NCI-H1436 treated with DMSO at 0.1 percent for 48 hours (cell line): ENCODE data around the gene CD300LG.
"Not testable (repeated sequence)": the region's sequence is repeated elsewhere in the genome, so short reads cannot be mapped to it uniquely, and the experiment has no call there.

Experiments used
- DNase-seq: peaks from one replicate; lab custom pipeline; 2025; lab: John Stamatoyannopoulos, UW

CD300LG gene, protein sequence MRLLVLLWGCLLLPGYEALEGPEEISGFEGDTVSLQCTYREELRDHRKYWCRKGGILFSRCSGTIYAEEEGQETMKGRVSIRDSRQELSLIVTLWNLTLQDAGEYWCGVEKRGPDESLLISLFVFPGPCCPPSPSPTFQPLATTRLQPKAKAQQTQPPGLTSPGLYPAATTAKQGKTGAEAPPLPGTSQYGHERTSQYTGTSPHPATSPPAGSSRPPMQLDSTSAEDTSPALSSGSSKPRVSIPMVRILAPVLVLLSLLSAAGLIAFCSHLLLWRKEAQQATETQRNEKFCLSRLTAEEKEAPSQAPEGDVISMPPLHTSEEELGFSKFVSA

DNA sequence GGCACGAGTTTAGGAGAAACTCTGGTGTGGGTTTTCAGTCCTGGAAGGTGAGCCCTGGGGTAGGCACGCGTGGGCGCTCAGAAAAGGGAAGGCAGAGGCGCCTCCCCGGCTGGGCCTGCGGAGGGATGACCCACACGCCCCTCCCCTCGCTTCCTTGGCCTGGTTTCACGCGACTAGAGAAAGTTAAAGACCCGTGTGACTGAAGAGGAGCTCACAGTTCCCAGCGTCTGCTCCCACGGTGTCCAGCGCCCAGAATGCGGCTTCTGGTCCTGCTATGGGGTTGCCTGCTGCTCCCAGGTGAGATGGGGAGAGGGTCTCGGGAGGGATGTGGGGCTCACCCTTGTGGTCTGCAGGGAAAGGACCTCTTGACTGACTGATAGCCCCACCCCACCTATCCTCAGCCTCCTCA, at the start of gene CD300LG:
CD300LG (plus strand) TSS at position 214 of the 409 bp plus-strand sequence; CDS start at position 255, 41 bp downstream.
- DNase-seq = no peak

DNA sequence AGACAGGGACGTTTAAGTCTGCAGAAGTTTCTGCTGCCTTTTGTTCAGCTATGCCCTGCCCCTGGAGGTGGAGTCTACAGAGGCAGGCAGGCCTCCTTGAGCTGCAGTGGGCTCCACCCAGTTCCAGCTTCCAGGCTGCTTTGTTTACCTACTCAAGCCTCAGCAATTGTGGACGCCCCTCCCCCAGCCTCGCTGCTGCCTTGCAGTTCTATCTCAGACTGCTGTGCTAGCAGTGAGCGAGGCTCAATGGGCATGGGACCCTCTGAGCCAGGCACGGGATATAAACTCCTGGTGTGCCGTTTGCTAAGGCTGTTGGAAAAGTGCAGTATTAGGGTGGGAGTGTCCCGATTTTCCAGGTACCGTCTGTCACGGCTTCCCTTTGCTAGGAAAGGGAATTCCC, 49.0 kb upstream of the CD300LG start:
- DNase-seq = not testable (repeated sequence)

DNA sequence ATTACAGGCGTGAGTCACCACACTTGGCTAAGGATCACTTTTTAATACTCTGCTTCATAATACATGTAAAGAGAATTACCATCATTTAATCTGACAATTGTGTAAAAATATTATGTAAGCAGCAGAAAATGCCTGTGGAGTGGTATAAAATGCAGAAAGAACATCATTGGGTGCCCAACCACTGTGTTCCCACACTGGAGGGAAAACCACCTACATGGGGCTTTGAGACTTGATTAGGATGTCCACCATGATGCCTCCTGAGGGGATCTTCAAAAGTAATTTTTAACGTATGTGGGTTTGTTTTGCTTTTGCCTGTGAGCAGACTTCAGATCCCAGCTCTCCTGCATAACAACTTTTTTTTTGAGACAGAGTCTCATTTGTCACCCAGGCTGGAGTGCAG, 47.9 kb upstream of the CD300LG start:
- no peak for DNase-seq

DNA sequence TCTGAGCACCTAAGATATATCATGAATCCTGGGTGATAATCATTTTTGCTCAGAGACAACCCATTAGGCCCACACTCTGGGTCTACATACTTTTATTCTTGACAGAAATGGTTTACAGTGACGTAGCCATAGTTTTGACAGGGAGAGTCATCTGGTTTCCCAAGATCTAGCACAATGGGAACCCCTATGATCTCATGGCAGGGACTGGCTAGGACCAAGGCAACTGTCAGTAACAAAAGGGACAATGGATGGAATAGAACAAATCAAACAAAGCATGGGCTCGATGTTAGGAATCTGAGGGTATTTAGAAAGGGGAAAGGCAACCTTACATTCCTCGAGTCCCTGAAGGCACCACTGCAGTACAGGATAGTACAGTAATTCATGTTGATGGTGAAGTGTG, 46.2 kb upstream of the CD300LG start:
- no peak for DNase-seq

DNA sequence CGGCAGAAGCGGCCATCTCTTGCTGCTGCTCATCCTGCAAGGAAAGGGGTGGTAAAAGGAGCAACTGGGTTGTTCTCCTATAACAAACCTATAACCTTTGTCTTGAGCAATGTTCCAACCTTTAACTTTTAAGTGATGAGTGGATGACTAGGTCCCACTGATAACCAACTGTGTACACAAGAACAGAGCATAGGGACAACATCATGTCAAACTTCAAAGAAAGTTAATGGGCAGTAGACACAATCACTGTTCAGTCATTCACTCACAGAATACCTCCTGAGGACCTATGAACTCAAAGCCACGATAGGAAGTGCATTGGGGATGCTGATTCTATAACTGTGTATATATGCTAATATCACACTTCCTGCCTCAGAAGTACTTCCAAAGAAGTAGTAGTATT, 45.1 kb upstream of the CD300LG start:
- DNase-seq = no peak

DNA sequence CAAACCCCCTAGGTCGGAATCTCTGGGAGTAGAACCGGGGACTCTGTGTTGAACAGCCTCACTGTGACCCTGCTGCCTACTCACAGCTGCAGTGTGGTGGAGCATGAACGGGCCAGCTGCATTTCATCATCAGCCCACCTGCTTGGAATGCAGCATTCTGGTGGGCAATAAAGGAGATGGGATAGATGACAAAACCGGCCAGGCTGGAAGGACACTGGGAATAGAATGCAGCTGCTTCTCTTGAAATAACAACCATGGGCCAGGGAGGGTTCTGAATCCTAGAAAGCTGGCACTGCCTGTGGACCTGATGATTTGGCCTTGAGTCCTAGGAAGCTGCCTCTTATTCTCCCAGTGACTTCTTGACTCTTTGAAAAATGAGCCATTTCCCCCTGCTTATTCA, 43.2 kb upstream of the CD300LG start:
- DNase-seq = no peak

DNA sequence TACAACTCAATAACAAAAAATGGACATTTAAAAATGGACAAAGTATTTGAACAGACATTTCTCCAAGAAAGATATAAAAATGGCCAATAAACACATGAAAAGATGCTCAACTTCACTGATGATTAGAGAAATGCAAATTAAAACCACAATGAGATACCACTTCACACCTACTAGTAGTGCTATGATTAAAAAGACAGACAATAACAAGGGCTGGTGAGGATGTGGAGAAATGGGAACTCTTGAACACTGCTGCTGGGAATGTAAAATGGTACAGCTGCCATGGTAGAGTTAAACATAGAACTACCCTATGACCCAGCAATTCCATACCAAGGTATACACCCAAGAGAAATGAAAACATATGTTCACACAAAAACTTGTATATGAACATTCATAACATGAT, 41.9 kb upstream of the CD300LG start:
- DNase-seq = no peak

DNA sequence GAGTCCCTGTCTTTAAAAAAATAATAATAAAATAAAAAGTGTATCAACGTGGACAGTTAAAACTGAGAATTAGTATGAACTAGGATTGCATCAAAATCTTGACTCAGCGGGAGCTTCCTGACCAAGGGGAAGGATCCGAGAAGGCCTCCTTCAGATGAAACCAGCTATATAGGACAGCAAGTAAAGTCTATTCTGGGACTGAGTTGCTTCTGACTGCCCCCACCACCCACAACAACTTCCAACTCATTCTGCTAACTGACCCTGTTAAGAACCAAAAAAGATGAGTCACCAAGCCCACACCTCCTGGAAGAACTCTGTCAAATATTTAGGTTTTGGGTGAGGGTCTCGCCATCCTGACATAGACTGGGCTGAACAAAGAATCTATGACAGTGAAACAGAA, 38.9 kb upstream of the CD300LG start:
- DNase-seq = no peak

DNA sequence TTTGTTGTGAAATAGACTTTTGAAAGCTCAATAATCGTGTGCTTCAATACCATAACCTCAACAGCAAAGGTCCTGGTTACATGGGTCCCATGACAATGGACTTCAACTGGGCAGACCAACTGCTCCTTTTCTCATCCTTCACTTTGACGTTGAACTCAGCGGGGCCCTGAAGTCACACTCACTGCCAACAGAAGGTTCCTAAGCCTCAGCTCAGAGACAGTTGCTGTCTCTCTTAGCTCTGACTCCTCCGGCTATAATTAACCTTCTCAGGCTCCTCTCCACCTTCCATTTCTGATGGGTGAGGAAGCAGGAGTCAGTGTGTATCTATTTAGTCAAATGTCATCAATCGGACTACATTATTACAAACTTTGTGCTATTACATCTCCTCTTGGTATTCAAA, 37.9 kb upstream of the CD300LG start:
- DNase-seq = no peak

DNA sequence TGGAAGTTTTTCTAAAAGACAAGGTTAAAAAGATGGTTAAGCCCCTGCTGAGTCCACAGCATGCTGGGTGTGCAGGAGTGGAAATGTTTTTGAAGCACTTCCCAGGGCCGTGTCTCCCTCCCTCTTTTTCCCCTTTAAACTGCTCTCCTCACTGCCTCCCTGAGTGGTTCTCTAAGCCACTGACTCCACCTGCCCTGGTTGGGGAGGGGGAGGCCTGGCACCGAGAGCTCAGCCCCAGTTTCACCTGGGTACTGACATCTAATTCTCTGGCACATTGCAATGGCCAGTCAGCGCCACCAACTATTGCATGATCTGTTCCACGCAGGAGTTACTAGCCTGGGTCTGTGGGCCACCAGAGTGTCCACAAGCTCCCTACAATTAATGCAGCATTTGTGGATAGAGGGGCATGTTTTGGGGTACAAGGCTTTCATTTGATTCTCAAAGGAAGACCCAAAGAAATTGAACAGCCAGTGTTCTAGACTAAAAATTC, 36.7 kb upstream of the CD300LG start:
- no peak for DNase-seq

DNA sequence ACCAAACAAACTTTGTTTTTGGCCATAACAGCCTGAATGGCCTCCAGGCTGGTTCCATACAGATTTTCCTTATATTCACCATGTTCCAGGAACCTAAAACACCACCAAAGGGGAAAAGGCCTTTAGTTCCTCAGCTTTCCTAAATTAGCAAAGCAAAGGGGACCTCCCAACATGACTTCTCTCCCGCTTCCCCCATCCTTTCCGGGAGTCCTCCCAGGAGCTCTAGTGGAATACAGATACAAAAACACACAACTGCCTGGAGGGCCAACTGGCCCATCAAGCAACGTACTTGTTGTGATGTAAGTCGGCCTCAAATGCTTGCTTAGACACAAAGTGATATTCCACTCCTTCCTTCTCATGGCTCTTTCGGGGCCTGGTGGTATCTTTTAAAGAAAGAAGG, 36.2 kb upstream of the CD300LG start:
- no peak for DNase-seq

DNA sequence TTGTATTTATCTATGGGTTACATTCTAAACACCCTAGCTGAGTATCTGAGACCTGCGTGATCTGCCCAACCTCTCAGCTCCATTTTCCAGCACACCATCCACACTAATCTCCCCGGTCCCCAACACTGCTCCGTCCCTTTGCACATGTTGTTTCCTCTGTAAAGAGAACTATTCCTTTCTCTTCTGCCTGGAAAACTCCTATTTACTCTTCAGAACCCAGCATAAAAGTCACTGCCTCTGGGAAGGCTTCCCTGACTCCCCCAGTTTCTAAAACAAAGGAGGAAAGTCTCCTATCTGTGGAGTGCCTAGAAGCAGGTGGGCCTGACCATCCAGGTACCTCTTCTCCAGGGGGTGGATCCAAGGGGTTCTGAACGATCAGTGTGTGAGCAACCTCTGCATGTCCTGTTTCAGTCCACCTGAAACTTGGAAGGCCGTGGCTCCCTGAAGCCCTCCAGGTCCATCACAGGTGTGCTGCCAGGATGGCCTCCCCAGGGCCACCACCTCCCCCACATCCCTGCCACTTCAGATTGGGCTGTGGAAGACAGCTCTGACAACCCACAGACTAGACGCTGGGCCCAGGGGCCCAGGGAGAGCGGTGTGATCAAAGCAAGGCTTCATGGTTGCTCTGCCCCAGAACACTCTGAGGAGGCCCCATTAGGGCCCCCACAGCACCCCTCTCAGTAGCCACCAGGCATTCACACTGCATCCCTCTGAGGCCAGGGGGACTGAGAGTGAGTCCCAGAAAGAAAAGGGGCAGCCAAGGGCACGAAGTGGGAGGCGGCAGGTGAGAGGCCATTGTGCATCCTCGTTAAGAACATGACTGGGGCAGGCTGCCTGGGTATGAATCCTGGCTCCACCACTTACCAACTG, 34.3 kb upstream of the CD300LG start:
- DNase-seq = no peak

DNA sequence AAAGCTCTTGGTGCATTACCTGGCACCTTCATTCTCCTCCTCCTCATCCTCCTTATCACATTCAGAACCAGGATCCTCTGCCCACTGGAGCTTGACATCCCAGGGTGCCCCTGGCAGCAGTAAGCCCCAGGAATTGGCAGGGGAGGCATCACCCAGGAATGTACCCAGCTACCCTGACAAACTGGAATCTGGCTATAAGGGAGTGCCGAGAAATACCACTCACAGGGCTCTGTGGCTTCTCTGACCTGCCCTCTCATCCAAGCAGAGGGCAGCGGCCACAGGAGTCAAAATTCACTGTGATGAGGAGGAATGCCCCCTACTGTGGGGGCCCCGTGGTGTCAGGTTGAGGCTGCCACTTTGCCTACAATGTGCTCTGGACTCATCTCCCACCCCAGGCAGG, 33.6 kb upstream of the CD300LG start:
- no peak for DNase-seq

DNA sequence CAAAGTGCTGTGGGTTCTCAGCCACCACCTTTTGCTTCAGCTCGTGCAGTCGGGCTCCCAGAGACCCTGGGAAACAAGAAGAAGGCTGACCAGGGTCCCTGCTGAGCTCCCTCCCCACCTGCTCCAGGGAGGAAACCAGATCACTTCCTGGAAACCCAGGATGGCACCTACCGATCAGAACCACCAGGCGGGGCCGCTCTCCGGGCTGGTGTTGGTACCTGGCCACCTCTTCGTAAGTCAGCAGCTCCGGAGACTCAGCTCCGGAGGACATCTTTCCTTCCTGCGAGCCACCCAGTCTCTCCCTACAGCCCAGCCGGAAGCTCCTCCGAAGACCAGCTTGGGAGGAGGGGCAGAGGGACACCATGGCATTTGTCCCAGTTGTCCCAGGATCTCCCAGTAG, 33.0 kb upstream of the CD300LG start:
- DNase-seq = no peak

DNA sequence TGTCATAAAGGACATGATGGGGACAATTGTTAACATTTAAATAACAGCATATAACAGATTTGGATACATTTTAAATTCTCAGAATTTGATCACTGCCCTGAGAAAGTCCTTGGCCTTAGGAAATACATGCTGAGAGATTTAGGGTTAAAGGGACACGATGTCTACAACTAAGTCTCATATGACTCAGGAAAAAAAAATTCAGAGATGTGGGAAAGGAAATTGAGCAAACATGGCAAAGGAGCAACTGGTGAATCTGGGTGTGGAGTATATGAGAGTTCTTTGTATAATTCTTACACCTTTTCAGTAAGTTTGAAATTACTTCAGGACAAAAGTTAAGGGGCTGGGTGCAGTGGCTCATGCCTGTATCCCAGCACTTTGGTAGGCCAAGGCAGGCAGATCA, 32.3 kb upstream of the CD300LG start:
- no peak for DNase-seq

DNA sequence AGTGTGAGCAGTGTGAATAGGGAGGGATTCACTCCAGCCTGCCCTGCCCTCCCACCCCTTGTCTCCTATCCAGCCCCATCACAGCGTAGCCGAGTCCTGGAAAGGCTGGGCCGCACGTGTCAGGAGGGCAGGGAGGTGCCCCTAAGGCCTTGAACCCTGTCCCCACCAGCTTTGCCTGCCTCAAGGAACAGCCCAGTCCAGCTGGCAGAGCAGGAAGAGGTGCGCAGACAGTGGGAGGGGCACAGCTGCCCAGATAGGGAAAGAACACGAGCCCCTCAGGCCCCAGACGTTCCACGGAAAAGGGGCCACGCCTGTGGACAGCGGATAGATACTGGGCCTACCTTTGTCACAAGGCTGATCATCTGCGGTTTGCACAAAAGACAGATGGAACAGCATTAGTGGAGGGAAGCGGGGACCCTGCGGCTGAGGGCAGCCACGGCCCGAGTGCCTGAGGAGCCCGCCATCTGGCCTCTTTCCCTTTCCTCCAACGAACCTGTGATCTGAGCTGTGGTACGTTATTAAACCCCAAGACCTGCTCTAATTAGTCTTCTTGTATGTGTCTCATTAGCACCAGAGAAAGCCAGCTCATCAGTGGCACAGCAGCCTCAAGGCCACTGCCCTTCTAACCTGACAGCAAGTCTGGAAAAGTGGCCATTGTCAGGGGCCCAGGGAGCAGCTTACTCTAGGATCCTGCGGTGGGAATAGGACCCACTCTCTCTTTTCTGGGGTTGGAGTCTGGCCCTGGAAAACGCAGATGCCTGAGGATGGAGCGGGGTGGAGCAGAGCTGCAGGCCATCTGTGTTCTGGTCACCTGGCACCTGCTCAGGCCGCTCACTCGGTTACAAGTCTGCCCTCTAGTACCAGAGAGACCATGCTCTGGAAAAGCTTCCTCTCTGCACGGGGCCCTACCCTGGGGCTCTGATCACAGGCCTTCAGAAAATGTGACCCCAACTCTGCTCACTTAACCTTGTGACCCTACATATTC, 30.3 kb upstream of the CD300LG start:
- DNase-seq = no peak

DNA sequence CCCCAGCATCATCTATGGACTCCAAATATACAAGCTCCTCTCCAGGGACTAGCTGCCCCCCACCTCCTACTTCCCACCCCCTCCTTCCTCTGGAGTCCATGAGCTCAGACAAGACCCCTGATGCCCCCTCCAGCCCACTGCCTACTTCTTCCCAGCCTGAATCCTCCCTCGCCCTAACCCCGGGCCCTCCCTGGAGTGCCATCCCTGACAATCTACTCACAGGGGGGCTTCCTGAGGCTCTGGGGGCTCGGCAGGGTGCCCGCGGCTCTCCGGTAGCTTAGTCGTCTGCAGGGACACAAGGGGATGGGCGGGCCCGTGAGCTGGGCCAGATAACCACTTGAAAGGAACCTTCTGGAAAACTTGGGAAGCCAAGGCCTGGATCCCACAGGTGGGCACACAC, 29.1 kb upstream of the CD300LG start:
- no peak for DNase-seq

DNA sequence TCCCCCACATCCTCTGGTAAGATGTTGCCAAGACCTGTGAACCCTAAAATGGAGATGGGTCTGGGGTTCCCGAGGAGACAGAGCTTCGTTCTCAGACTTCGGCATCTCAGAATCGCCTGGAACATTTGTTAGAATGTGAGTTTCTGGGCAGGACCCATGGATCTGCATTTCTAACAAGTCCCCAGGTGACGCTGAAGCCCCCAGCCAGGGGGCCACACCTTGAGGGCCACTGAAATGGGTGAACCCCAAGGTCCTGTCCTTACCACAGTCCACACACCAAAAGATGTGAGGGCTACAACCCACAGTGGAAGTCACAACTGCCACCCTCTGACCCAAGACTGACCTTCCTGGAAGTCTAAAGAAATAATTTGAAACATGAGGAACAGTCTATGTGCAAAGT, 28.0 kb upstream of the CD300LG start:
- no peak for DNase-seq

DNA sequence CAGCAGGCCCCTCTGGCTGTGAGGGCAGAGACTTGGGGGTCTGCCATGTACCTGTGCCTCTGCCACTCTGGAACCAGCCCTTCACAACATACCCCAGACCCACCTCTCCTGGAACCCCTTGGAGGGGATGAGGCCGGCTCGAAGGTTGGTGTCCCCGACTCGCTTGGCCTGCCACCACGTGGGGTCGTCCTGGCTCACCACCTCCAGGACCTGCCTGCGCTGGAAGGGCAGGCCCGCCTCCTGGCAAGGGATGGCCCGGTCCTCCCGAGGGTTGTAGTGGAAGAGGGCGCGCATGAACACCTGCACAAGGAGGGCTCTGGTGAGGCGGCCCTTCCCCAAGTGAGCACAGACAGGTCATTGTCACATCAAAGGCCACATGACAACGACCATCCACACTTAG, 26.2 kb upstream of the CD300LG start:
- no peak for DNase-seq

DNA sequence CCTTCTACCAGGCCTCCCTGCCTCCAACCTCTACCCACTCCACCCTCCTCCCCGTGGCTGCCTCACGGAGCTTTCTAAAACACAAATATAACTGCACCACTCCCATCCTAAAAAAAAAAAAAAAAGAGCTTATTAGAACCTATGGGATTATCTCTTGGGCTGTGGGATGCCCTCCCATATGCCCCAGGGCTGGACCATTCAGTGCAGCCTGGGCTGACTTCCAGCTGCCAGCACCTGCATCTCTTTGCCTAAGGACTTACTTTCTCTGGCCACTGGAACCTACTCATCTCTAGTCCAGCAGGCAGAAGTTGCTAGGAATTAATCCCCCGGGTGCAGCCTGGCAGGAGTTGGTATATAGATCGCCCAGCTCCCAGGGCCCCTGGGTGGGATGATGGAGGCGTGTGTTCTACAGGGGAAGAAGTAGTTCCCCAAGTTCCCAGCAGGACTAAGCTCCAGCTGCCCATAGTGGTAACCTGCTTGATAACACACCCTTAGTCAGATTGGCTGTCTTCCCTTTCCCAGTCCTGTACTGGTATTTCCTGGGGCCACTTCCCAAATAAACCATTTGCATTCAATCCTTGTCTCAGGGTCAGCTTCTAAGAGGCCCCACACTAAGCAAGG, 24.3 kb upstream of the CD300LG start:
- no peak for DNase-seq

DNA sequence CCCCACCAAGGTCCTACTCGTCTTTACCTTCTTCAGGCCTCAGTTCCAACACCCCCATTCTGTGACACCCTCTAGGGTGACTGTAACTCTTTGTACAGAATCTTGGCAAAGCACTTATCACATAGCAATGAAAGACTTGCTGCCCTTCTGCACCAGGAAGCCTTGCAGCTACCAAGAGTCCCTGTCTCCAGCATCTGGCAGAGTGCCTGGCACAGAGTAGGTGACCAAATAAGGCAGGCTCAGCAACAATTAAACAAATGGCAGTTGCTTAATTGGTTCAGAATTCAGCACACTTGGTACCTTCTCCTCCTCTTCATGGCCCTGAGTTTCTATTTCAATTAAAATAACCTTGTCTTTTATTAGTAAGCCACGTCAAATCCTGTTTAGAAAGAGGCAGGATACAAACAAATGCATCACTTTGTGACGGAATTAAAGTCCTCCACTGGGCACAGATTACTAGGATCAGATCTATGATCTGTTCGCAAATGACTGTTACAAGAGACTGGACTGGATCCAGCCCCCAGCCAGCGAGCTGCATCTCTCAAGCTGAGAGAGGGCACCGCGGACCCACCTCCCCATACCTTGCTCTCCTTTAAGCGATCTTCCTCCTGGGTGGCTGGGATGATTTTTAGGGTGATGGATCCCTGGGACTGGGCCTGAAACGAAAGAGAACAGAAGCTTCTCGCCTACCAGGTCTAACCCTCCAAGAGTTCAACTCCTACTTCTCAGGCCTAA, 23.5 kb upstream of the CD300LG start:
- no peak for DNase-seq
